ENCODE results near the gene ITPR1. TPM values are rescaled to one million over a fixed set of nuclear protein-coding genes. Genes with fewer than 3 reads are reported as not detected.

ITPR1 gene
- total RNA-seq, 1 experiment from 2014 or later = 11.3 TPM

DNA sequence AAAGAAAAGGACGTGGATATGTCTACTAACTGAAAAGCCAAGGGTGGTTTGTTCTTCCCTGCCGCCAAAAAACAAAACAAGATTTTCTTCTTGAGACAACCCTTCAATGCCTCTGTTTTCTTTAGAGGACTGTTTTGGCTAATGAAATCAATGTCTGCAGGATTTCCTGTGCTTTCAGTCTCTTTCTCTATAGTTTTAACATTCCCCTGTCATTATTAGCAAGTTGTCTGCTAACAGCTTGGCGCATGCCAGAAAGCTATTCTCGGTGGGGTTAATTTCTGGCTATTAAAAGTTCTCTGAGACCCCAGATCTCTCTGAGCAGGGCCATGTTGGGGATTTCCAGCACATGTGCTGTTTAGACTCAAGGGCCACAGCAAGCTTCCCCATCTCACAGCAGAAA lies 56.7 kb downstream of the ITPR1 start:
- POLR2A ChIA-PET (ENCODE audit: unreplicated experiment) = no interaction called here
- DNase-seq = no peak
- Histone ChIP-seq H3F3A (ENCODE audit: insufficient read depth, low read depth) (no peaks in the 10 kb centered on the region), H4K20me1 (ENCODE audit: insufficient read depth) (no peaks in the 10 kb centered on the region), H3K79me2 (ENCODE audit: low read depth) (no peaks in the 10 kb centered on the region), H3K27ac (no peak overlapping the region), H3K27me3 (ENCODE audit: insufficient read depth, low read depth) (no peaks in the 10 kb centered on the region), H3K9me2 (ENCODE audit: insufficient read depth) (no peaks in the 10 kb centered on the region), H3K9me3 (ENCODE audit: insufficient read depth, low read depth) (no peaks in the 10 kb centered on the region), H3K36me3 (ENCODE audit: low read depth) (no peaks in the 10 kb centered on the region), H3K4me1 (replicated peaks; ENCODE audit: insufficient read depth) (no peaks in the 10 kb centered on the region), H3K4me3 (no peak overlapping the region), H2AFZ (no peak overlapping the region), H3K4me2 (no peak overlapping the region)
- CTCF ChIA-PET = no interaction called here
- no peak for TF ChIP-seq EZH2 (IDR thresholded peaks at IDR 0.05; ENCODE audit: low read depth)
- no peak for TF ChIP-seq CTCF (conservative IDR thresholded peaks at IDR 0.05)
- BruUV-seq (replicated peaks) = no TSS peak
- intact Hi-C loops (cut with micrococcal nuclease; ENCODE audit: unreplicated experiment) = no loop called here

GRCh38 chr3:4551051-4551711 lies 58.0 kb downstream of the ITPR1 start:
- Histone ChIP-seq H3F3A (ENCODE audit: insufficient read depth, low read depth) (no peaks in the 10 kb centered on the region), H3K79me2 (ENCODE audit: low read depth) (no peaks in the 10 kb centered on the region), H3K4me2 (no peak overlapping the region), H3K9me3 (ENCODE audit: insufficient read depth, low read depth) (no peaks in the 10 kb centered on the region), H3K36me3 (ENCODE audit: low read depth) (no peaks in the 10 kb centered on the region), H3K4me3 (no peak overlapping the region), H4K20me1 (ENCODE audit: insufficient read depth) (no peaks in the 10 kb centered on the region), H3K9me2 (ENCODE audit: insufficient read depth) (no peaks in the 10 kb centered on the region), H3K27me3 (ENCODE audit: insufficient read depth, low read depth) (no peaks in the 10 kb centered on the region), H2AFZ (no peak overlapping the region), H3K4me1 (replicated peaks; ENCODE audit: insufficient read depth) (no peaks in the 10 kb centered on the region), H3K27ac (no peak overlapping the region)
- intact Hi-C loops (cut with micrococcal nuclease; ENCODE audit: unreplicated experiment) = no loop called here
- BruUV-seq (replicated peaks) = no TSS peak
- no peak for DNase-seq
- CTCF ChIA-PET = no interaction called here
- POLR2A ChIA-PET (ENCODE audit: unreplicated experiment) = no interaction called here
- no peak for TF ChIP-seq CTCF (conservative IDR thresholded peaks at IDR 0.05)
- TF ChIP-seq EZH2 (IDR thresholded peaks at IDR 0.05; ENCODE audit: low read depth) = no peak

DNA sequence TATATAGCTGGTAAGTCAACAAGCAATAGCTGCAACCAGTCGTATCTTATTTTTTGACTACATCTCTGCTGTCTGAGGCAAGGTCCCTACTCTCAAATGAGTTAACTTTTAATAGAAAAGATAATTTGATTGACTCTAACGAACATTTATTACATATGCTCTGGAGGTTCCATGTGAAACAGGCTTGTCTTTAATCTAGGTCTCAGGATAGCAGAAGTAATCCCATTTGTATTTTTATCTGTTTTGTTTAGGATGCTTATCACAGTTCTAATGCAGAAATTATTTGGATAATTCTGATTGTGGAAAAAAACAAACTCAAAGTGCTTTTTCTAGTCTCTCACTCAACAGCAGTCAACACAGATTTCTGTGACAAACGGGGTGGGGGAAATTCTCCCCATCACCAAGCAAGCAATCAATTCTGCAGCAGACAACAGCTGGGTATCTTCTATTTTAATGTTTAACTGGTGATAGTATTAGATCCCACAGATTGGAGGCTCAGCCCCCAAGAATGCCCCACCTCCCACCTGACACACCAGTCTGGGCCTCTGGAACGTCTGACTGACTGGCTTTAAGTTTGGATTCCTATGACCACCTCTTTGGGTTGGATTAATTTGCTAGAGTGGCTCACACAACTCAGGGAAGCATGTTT lies 58.8 kb downstream of the ITPR1 start:
- Histone ChIP-seq H3K4me1 (replicated peaks; ENCODE audit: insufficient read depth) (no peaks in the 10 kb centered on the region), H3K27ac (no peak overlapping the region), H3F3A (ENCODE audit: insufficient read depth, low read depth) (no peaks in the 10 kb centered on the region), H3K4me3 (no peak overlapping the region), H3K9me2 (ENCODE audit: insufficient read depth) (no peaks in the 10 kb centered on the region), H3K36me3 (ENCODE audit: low read depth) (no peaks in the 10 kb centered on the region), H4K20me1 (ENCODE audit: insufficient read depth) (no peaks in the 10 kb centered on the region), H3K79me2 (ENCODE audit: low read depth) (no peaks in the 10 kb centered on the region), H3K9me3 (ENCODE audit: insufficient read depth, low read depth) (no peaks in the 10 kb centered on the region), H2AFZ (no peak overlapping the region), H3K27me3 (ENCODE audit: insufficient read depth, low read depth) (no peaks in the 10 kb centered on the region), H3K4me2 (no peak overlapping the region)
- DNase-seq = no peak
- no TSS peak for BruUV-seq (replicated peaks)
- TF ChIP-seq EZH2 (IDR thresholded peaks at IDR 0.05; ENCODE audit: low read depth) = no peak
- TF ChIP-seq CTCF (conservative IDR thresholded peaks at IDR 0.05) = no peak
- ChIA-PET POLR2A (ENCODE audit: unreplicated experiment) (no interaction called here), CTCF (no interaction called here)
- intact Hi-C loops (cut with micrococcal nuclease; ENCODE audit: unreplicated experiment) = no loop called here

All from PC-9 (cell line).